Fibroblast of lung (primary cell): ENCODE data around the gene PDP2.

Experiments
- CTCF ChIP-seq, 2 donors: IDR thresholded peaks in 1 of 2; conservative IDR thresholded peaks in 1 of 2; 1 replicate in 1 of 2; 2 replicates in 1 of 2; pipeline ENCODE4 v1.5.1; 2011 to 2012; ENCODE audit warnings: low read length in 2 of 2, control low read depth in 1 of 2, inconsistent platforms in 1 of 2, low read depth in 1 of 2, mild to moderate bottlenecking in 1 of 2
- EZH2 ChIP-seq: IDR thresholded peaks from 2 replicates; pipeline ENCODE4 v1.5.1; 2012; ENCODE audit warnings: low read length, control low read depth, mild to moderate bottlenecking; ENCODE audit errors: missing control alignments

- TF ChIP-seq CTCF (conservative IDR thresholded peaks at IDR 0.05 in 1 of 2, IDR thresholded peaks at IDR 0.05 in 1 of 2; ENCODE audit: low read depth in 1 of 2, low read length in 2 of 2) (no peak), EZH2 (no peak)
Measured at GRCh38 chr16:66923247-66923731, 43.0 kb downstream of the PDP2 start.
